Heart left ventricle (tissue), 13 donors: ENCODE results near the gene MROH8.

Experiments used
- CTCF ChIP-seq, 12 donors: fragments of 200-600 bp; sonication (generic) in 4 of 12; IDR thresholded peaks; one replicate each; pipeline versions ENCODE4 v1.5.0 to v1.8.0; 2018 to 2022; ENCODE audit warnings: antibody characterized with exemption in 12 of 12, mild to moderate bottlenecking in 5 of 12
- POLR2A ChIP-seq, 2 donors: fragments of 450-650 bp; IDR thresholded peaks; one replicate each; pipeline ENCODE4 v1.6.1; 2017; ENCODE audit warnings: antibody characterized with exemption in 2 of 2, mild to moderate bottlenecking in 2 of 2, moderate library complexity in 2 of 2
- donor health status: ischemic (EF 13 %, LVEDD 7.1; RV severe dilation, severe dysfunction).
- donor health status: DM: no; HTN: yes; CAD: no.
- donor health status: DM: no; HTN: no; CAD: no.
- donor health status: ischemic (EF 25% LVEDD 6.9; RV normal size, moderate dysfunction).
- donor health status: ischemic (EF 25% LVEDD 5.7; RV mildly dilated, moderate dysfunction).
- donor health status: ischemic (EF 35%, LVEDD 5.7; RV mildly dilated, moderate dysfunction).
- donor health status: nonischemic (EF 11% LVEDD 7.7; RV severe dilation, severe dysfunction).
- donor health status: DM: yes; HTN: yes; CAD: no.
- donor health status: PGD.
- donor health status: ischemic (EF 29% LVEDD 5.4; RV normal size, mild dysfunction).
- donor health status: nonischemic (EF 23%, LVEDD 6.1; RV moderate dilation, normal function).

GRCh38 chr20:37142708-37143107 is 36.6 kb downstream of the MROH8 start:
- TF ChIP-seq CTCF (IDR thresholded peaks at IDR 0.05): no peak
- no peak for TF ChIP-seq POLR2A (IDR thresholded peaks at IDR 0.05)
